Measurements from ENCODE around the gene FOXL2.
"Not testable (repeated sequence)": the region's sequence is repeated elsewhere in the genome, so short reads cannot be mapped to it uniquely, and the experiment has no call there.

FOXL2 gene

DNA sequence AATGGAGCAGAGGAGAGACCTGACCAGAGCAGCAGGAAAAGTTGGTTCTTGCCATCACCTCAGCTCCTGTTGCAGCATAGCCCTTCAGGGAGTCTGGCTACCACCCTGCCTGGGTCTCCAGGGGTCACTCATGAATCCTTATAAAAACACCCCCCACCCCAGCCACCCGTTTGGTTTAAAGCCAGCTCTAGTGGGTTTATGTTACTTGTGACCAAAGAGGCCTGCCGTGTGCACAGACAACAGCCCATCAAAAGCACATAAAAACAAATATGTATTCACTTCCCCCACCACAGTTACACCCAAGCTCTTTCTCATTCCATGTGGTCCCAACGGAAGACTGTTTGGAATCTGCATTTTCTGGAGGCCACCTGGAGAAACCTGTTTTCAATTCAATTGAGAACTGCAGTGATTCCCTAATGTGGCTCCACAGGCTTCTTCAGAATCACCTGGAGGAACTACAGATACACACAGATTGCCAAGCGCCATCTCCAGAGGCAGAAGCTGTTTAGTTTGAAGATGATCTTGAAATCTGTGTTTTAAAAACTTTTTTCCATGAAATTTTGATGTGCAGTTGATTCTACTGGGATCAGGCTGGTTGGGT, 13.8 kb downstream of the FOXL2 start:
- no peak for DNase-seq

DNA sequence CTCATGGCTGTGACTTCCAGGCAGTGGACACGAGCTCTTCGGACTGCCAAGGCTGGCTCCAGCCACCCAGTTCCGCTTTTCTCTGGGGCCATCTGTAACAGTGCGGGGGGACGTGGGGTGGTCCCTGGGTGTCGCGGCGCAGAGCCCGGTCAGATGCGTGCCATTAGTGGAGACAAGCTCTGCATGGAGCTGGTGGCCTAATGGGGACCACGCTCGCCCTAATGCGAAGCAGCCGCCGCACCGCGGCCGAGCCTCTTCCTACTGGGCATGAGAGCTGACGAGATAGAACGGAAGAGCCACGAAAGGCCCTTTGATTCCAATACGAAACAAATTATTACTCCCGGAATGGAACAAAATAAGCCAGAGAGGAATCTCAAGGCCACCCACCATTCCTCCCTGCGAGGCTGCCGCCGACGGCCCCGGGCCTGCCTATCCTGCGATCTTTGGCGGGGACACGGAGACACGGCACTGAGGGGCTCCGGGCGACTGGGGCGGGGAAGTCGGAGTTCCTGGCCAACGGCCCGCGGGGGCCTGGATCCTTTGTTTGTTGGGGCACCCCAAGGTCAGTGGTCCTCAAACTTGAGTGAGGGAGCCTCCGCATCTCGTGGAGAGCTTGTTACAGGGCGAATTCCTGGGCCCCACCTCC, 18.1 kb downstream of the FOXL2 start:
- DNase-seq = no peak

DNA sequence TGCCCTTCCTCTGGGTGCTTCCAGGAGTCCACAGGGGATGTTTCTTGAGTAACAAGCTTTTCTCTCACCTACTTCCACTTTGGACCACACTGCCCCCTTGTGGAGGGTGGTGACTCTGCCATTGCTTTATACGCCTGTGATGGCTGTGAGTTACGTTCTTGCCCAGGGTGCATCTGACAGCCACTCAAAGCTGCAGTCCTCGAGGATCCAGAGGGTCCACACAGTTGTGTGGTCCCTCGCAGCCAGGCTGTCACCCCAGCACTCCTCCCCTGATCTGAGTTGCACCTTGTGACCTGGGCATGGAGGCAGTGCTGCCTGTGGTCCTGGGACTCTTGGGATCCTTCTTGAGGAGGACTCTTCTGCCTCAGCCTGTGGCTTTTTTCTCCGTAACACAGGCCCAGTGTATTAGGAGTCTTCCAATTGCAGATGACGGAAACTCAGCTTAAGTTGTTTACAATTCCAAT, 23.4 kb downstream of the FOXL2 start:
- DNase-seq = peak; percentile 76

DNA sequence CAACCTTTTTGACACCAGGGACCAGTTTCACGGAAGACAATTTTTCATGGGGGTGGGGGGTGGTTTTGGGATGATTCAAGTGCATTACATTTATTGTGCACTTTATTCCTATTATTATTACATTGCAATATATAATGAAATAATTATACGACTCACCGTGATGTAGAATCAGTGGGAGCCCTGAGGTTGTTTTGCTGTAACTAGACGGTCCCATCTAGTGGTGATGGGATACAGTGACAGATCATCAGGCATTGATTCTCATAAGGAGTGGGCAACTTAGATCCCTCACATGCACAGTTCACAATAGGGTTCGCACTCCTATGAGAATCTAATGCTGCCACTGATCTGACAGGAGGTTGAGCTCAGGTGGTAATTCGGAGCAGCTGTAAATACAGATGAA, 24.5 kb downstream of the FOXL2 start:
- DNase-seq = not testable (repeated sequence)

DNA sequence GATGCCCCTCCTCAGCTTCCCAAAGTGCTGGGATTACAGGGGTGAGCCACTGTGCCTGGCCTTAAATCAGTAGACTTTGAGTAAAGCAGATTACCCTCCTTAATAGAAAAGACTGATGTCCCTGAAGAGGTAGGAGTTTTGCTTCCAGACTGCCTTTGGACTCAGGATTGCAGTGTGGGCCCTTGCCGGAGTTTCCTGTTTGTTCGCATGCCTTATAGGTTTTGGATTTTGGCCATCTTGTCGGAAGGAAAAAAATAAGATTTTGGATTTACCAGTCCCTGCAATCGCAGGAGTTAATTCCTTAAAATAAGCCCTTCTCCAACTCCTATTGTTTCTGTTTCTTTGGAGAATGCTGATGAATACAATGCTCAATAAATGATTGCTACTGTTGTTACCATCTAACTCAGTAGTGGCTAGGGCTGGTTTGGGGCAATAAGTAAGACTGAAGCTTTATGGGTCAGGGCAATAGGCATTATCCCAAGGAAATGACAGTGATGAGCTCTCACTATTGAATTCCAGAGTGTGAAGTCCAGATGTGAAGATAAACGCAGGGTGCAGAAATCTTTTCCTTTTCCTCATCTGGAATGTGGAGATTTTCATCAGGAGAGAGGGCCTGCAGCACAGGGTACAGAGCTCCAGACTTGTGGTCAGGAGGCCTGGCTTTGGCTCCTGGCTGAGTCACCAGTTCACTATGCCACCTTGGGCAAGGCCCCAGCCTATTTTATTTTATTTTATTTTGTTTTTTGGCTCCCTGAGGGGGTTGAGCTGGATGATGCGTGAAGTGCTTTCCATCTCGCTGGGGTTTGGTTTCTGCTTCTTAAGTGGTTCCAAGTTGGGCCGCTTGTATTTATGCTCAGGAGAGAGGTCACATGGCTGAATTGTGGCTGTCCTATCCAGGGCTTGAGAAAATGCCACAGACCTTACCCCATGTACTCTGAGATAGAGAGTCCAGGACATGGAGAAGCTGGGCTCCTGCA, 25.3 kb downstream of the FOXL2 start:
- peak; percentile 87 for DNase-seq

DNA sequence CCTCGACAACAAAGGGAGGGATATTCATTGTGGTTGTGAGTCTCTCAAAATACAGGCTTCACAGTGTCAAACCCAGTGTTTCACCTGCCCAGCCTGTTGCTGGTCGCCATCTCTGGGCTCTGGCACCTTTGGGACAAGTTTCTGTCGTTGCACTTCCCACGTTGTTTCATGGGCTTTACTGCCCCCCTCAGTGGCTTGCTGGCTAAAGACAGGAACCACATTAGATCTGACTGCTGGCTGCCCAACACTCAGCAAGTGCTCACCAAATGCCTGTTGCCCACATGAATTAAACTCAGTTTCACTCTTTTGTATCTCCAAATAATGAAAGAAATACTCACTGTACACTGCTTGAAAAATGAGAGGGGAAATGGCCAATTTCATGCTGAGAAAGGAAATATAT, 27.6 kb downstream of the FOXL2 start:
- no peak for DNase-seq

DNA sequence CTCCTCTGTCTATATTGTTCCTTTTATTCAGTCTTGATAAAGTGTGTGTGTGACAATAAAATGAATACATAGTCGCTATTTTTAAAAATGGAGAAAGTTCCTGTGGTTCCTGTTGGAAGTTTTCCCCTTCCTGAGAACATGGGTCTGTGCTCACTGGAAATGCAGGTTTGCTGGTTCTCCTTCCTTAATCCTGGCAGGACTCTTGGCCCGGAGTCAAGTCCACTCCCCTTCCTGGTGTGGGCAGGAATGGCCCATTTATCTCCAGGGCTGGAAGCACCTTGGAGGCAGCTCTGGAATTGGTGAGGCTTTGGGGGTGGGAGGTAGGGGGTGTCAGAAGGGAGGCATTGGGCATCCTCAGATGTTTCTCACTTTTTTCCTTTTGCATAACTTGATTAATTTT, 30.1 kb downstream of the FOXL2 start:
- no peak for DNase-seq

DNA sequence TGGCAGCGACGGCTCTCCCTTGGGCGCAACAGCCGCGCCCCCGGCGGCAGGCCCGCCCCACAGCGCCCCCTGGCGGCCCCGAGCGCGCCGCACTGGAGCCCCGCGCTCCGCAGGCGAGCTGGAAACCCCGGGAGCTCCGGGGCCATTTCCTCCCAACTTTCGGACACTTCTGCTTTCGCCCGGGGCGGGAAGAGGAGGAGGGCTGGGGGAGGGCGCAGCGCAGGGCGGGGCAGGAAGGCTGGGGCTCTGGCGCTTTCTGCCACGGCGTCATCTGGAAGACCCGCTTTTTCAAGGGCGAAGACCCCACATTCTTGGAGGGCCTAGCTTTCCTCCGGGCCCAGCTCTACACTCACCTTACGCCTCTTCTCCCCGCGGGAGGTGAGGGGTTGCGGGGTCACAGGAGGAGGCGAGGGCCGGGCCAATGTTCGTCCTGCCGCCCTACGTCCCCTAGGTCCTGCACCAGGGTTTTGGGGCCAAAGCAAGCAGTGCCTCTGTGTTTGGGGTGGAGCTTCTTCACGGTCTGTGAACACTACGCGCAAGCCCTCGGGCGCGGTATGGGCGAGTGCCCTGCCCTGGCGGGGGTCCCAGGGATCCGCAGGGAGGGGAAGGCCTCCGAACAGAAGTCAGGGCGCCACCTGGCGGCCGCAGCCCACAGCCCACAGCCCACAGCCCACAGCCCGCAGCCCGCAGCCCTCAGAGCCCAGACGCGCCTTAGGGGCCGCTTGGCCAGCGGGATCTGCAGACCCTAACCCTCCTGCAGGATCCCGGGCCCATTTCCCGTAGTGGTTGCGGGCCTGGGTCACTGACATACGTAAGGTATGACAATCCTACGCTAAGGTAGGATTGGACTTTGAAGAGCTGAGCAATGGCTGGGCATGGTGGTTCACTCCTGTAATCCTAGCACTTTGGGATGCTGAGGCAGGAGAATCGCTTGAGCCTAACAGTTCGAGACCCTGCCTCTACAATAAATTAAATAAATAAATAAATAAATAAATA, 31.1 kb downstream of the FOXL2 start:
- peak; percentile 85 for DNase-seq

DNA sequence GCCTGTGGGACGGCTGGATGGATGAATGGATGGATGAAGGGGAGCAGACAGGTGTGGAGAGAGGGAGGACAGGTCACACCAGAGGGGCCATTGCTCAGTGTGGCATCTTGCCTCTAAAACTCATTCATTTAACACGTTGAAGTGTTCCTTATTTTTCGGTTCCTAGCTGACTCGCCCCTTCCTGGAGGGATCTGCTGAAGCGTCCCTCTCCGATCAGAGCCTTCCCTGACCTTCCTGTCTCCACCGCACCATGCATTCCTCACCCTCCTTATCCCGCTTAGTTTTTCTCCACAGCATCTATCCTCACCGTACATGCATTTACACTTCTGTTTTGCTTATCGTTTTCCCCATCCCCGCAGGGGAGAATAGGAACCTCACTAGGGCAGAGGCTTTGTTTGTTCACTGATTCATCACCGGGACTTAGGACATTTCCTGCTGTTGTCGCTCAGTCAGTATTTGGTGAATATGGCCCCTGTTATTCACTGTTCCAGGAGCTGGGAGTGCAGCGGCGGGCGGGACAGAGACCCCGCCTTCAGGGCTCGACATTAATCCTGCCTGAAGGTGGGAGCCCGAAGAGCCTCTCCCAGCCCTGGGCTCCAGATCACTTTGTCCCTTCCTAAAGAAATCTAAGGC, 32.0 kb downstream of the FOXL2 start:
- no peak for DNase-seq

DNA sequence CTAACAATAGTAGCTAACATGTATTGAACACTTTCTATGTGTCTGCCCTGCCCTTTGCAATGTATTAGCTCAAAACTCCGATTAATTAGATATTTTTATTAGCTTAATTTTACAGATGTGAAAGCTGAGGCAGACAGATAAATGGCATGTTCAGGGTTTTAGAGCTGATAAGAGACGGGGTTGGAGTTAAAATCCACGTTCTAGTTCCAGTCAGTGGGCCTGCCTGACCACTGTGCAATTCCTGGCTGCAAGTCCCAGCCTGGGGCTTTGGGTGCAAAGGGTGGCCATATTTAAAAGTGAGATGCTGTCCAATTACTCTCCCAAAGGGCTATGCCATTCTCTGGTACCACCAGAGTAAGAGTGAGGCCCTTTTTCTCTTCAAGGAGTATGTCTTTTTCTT, 33.2 kb downstream of the FOXL2 start:
- DNase-seq = no peak

DNA sequence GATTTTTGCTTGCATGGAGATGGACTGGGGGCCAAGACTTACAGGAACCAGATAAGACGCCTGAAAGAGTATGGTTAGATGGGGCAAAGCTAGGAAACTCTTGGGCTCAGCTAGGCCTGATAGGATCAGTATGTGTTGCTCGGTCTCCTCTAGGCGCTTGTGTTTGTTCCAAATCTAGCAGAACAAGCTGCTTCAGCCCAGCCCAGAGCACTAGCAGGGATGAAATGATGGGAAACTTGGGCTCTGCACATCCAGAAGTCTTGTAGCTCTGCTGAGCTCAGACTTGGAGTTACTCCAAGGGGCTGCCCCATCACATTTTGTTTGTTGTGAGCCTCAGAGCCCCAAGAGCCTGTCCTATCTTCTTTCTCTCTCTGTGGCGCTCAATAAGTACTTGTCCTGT, 34.7 kb downstream of the FOXL2 start:
- no peak for DNase-seq

DNA sequence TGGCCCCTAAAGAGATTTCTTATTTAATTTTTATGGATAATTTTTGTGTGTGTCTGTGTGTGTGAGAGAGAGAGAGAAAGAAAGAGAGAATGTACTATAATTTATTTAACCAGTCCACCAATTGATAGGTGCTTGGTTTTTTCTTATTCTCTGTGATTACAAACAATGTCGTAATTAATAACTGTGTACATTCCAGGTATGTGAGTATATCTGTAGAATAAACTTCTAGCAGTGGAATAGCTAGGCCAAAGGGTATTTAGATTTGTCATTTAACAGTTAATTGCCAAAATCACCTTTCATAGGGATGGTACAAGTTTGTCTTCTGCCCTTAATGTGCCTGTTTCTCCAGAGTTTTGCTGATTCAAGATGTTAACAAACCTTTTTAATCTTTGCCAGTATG, 35.3 kb downstream of the FOXL2 start:
- DNase-seq = no peak

DNA sequence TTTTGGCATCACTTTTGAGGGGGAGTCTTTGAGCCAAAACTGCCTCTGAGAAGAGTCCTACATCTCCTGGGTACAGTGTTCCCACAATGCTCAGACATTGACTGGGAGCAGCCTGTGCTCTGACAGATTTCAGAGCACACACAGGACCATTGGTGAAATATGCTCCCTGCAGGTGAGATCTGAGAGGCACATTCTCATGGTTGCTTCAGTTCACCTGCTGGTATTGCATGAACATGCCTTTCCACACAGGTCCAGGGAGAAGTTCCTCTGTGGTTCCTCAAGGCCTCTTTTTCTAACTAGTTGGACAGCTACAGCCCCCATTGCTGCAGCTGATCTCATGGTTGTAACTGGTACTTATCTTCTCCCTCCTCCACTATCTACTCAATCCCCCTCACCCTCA, 37.0 kb downstream of the FOXL2 start:
- DNase-seq = no peak

DNA sequence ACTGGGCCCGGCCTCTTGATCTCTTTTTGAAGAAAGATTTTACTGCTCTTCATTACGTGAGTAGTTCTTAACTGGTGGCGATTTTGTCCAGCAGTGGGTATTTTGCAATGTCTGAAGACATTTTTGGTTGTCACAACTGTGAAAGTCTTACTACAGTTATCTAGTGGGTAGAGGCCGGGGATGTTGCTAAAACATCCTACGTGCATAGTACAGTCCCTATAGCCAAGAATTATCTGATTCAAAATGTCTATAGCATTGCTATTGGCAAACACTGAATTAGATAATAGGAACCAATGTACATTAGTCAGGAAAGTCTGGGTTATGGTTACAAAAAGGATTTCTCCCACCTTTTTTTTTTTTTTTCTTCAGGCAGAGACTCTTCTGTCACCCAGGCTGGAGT, 38.1 kb downstream of the FOXL2 start:
- DNase-seq = no peak

DNA sequence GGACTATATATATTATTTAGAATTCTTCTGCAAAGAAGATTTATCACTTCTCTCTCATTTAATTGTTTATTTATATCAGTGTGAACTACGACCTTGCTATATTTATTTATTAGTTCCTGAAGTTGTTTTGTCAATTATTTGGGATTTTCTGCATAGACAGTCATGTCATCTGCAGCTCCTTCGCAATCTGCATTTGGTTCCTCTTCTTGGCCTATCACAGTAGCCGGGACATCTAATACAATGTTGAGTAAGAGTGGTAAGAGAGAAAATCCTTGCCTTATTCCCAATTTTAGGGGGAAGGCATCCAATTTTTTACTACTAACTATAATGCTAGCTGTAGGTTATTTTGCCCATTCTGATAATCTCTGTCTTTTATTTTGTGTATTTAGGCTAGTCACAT, 39.4 kb downstream of the FOXL2 start:
- no peak for DNase-seq

DNA sequence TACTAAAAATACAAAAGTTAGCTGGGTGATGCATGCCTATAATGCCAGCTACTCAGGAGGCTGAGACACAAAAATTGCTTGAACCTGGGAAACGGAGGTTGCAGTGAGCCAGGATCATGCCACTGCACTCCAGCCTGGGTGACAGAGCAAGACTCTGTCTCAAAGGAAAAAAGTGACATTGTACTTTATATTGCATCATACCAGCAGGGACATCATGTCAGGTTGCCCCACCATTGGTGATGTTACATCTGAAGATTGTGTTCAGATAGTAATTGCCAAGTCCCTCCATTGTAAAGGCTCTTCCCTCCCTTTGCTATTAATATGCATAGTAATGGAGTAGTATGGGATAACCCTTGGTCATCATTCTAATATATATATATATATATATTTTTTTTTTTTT, 44.8 kb downstream of the FOXL2 start:
- DNase-seq = no peak

DNA sequence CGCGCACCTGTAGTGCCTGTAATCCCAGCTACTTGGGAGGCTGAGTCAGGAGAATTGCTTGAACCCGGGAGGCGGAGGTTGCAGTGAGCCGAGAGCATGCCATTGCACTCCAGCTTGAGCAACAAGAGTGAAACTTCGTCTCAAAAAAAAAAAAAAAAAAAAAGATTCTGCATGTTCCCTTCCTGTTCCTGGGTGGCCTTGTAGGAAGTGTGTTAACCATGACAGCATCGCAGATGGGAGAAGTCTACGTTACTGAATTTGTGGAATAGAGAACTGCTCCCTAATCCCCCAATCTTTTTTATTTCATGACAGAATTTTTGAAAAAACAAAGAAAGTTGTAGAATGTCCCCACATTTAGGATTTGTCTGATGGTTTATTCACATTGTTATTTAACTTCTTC, 45.4 kb downstream of the FOXL2 start:
- no peak for DNase-seq

DNA sequence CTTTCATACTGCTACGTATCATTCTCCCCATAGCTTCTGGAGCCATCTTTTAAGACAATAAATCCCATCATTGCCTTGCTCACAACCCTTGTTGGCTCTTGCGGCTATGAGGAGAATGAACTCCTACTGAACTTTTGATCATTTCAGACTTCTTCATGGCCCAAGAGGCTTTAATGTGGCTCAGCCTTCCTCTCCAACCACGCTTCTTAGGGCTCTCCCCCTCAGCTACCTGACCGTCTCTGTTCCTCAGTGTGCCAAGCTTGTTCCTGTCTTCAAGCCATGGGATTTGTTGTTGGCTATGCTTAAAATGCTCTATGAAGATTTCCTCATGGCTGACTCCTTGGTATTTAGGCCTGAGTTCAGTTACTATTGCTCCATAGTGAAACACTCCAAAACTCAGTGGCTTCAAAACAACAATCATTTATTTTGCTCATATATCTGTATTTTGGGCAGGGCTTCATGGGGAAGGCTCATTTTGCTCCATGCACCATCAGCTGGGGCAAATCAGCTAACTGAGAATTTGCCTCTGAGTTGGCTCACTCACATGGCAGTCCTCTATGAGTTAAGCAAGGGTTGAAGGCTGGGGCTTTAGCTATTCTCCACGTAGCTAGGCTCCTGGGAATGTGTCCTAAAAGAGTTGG, 47.5 kb downstream of the FOXL2 start:
- no peak for DNase-seq

DNA sequence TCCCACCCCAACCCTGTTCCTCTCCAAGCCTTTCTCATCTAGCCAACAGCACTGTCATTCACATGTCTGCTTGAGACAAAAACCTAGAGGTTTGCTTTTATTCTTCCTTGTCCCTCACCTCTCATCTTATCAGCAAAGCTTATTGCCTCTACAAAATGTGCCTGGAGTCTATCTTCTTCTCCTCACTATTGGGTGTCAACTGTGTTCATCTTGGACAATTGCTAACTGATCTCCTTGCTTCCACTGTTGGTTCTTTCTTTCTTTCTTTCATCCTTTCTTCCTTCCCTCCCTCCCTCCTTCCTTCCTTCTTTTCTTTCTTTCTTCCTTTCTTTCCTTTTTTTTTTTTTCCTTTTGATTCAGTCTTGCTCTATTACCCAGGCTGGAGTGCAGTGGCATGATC, 48.2 kb downstream of the FOXL2 start:
- DNase-seq = no peak

DNA sequence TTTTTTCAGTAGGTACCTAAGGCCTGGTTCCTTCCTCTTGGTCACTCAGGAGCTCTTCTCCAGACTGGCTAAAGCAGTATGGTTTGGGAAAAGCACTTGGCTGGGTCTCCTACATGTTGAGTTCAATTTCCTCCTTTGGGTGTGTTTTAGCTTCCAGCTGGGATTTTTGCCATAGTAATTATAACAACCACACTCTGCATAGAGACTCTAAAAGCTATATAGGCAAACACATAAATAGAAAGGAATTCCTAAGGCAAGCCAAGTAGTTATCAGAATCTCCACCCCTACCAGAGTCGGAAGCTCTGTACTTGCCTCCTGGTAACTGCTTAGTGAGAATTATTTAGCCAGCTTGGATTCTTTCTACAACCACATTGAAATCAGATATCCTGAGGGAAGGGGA, 48.6 kb downstream of the FOXL2 start:
- peak; percentile 50 for DNase-seq
